ENCODE data around the gene LTB4R. TPM values are rescaled to one million over a fixed set of nuclear protein-coding genes. Genes with fewer than 3 reads are reported as not detected.

Gene LTB4R
- total RNA-seq, 2 donors from 2014 or later, result 11.8 to 14.2 TPM

GRCh38 chr14:24307575-24308341 lies 3.5 kb upstream of the LTB4R start, which contains the start of gene CIDEB:
Gene CIDEB, minus strand, starts transcription at chr14:24307977. Its CDS starts 119 bp downstream, at chr14:24307858.
- DNase-seq (ENCODE audit: low spot score), result peak; percentile 28
- Histone ChIP-seq H3K27me3 (replicated peaks; ENCODE audit: insufficient read depth) (no peaks in the 10 kb centered on the region), H3K27ac (no peak within 1 kb of the TSS), H3K36me3 (peaks cover 8 to 19% of the 10 kb centered on the region in 2 donors), H3K4me1 (replicated peaks) (peaks cover 8% of the 10 kb centered on the region), H3K9me3 (no peaks in the 10 kb centered on the region), H3K4me3 (no peak within 1 kb of the TSS)
- TF ChIP-seq CTCF (IDR thresholded peaks at IDR 0.05) (peak; percentile 66 to 90 (median 74)), POLR2A (IDR thresholded peaks at IDR 0.05) (no peak), POLR2AphosphoS5 (IDR thresholded peaks at IDR 0.05) (no peak)
- intact Hi-C loops (cut with DNase I), result no loop called here
- 57% methylated on average over 6 of the region's 6 CpGs for WGBS

GRCh38 chr14:24308342-24309124 lies 2.8 kb upstream of the LTB4R start:
- intact Hi-C loops (cut with DNase I), result no loop called here
- no peak overlapping the region for H3K27ac ChIP-seq
- H3K4me1 ChIP-seq (replicated peaks), result peaks cover 8% of the 10 kb centered on the region
- peaks cover 7 to 18% of the 10 kb centered on the region in 2 donors for H3K36me3 ChIP-seq
- TF ChIP-seq POLR2AphosphoS5 (IDR thresholded peaks at IDR 0.05) (no peak), POLR2A (IDR thresholded peaks at IDR 0.05) (no peak), CTCF (IDR thresholded peaks at IDR 0.05) (no peak)
- H3K27me3 ChIP-seq (replicated peaks; ENCODE audit: insufficient read depth), result no peaks in the 10 kb centered on the region
- no peak for DNase-seq (ENCODE audit: low spot score)
- H3K9me3 ChIP-seq, result no peaks in the 10 kb centered on the region
- WGBS, result 77% methylated on average over 7 of the region's 7 CpGs
- no peak overlapping the region for H3K4me3 ChIP-seq

GRCh38 chr14:24309538-24310264 lies 1.6 kb upstream of the LTB4R start, which contains the start of gene LTB4R2:
Gene LTB4R2, plus strand, starts transcription at chr14:24310140. Its CDS starts 525 bp downstream, at chr14:24310665.
- TF ChIP-seq CTCF (IDR thresholded peaks at IDR 0.05) (peak in 2 of 4 experiments; percentile 13 to 22), POLR2AphosphoS5 (IDR thresholded peaks at IDR 0.05) (no peak), POLR2A (IDR thresholded peaks at IDR 0.05) (no peak)
- intact Hi-C loops (cut with DNase I), result no loop called here
- H3K9me3 ChIP-seq, result no peaks in the 10 kb centered on the region

GRCh38 chr14:24310265-24310645 lies 1.0 kb upstream of the LTB4R start:
- Histone ChIP-seq H3K27ac (peak overlapping the region; percentile 73 to 83), H3K36me3 (peaks cover 0 to 4% of the 10 kb centered on the region in 2 donors), H3K27me3 (replicated peaks; ENCODE audit: insufficient read depth) (no peaks in the 10 kb centered on the region), H3K4me3 (peak overlapping the region; percentile 34 to 39), H3K4me1 (replicated peaks) (peaks cover 8% of the 10 kb centered on the region), H3K9me3 (no peaks in the 10 kb centered on the region)
- no peak for DNase-seq (ENCODE audit: low spot score)
- TF ChIP-seq CTCF (IDR thresholded peaks at IDR 0.05) (no peak), POLR2AphosphoS5 (IDR thresholded peaks at IDR 0.05) (no peak), POLR2A (IDR thresholded peaks at IDR 0.05) (no peak)
- WGBS, result 14% methylated on average over 5 of the region's 5 CpGs
- intact Hi-C loops (cut with DNase I), result no loop called here

More at GRCh38 chr14:24309538-24310264, 1.6 kb upstream of the LTB4R start, which contains the start of gene LTB4R2:
- peak within 1 kb of the TSS; percentile 34 to 39 for H3K4me3 ChIP-seq
- 25% methylated on average over 5 of the region's 5 CpGs for WGBS
- DNase-seq (ENCODE audit: low spot score), result peak; percentile 43
- peaks cover 0 to 6% of the 10 kb centered on the region in 2 donors for H3K36me3 ChIP-seq
- H3K4me1 ChIP-seq (replicated peaks), result peaks cover 8% of the 10 kb centered on the region
- no peaks in the 10 kb centered on the region for H3K27me3 ChIP-seq (replicated peaks; ENCODE audit: insufficient read depth)
- peak within 1 kb of the TSS; percentile 73 to 83 for H3K27ac ChIP-seq

Measured in prostate gland (tissue), 2 donors.